NOMO-1 (cell line): ENCODE data around the gene MC1R.
"Not testable (repeated sequence)": the region's sequence is repeated elsewhere in the genome, so short reads cannot be mapped to it uniquely, and the experiment has no call there.

Source experiments
- DNase-seq, 2 experiments: peaks; one replicate each; lab custom pipeline; 2025; ENCODE audit not compliant: unreplicated experiment in 2 of 2; lab: John Stamatoyannopoulos, UW

Gene MC1R

DNA sequence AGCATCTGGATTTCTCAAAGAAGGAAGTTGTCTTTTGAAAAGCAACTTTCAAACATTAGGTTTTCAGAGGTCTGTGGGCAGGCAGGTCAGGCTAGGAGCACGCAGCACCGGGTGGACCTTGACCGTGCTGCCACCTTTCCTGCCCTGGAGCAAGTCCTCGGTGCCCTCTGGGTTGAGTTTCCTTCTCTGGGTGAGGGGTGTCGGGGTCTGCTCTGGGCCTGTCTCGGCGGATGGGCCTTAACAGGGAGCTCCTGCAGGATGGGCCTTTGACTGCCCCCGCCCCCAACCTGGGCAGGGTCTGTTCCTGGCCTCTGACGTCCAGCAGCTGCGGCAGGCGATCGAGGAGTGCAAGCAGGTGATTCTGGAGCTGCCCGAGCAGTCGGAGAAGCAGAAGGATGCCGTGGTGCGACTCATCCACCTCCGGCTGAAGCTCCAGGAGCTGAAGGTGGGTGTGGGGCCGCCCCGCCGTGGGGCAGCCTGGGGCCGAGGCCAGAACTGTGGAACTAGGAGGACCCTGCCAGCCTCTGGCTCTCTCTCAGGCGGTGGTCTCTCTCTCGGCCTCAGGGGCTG lies 38.6 kb downstream of the MC1R start:
- DNase-seq = peak; percentile 46 to 62

DNA sequence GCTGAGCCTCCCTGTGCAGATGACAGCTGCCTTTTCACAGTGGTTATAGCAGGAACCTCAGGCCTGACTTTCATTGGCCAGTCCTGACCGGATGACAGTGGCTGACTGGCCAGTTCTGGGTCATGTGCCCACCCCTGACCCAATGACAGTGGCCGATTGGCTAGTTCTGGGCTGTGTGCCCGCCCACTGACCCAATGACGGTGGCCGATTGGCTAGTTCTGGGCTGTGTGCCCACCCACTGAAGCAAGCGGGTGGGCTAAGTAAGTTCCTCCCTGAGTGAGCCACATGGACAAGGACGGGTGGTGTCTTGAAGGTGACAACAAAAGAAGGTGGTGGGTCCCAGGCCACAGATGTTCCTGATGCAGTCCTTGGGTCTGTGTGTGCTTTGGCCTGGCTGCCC lies 39.4 kb downstream of the MC1R start:
- DNase-seq = peak; percentile 88 to 89

GRCh38 chr16:89958596-89958995 lies 39.9 kb downstream of the MC1R start:
- DNase-seq = no peak

DNA sequence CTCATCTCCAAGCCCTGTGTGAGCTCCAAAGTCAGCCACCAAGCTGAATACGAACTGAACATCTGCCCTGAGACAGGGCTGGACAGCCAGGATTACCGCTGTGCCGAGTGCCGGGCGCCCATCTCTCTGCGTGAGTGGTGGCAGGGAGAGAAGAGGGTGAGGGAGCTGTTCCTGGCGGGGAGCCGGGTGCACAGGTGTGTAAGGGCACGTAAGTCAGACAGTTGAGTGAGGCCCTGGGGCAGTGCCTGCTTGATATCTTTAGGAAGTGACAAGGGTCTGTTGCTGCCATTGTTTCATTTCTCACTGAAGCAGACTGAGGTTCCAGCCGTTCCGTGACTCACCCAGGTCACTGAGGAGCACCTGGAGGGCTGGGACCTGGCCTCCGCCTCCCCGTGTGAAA lies 42.3 kb downstream of the MC1R start:
- DNase-seq = no peak

DNA sequence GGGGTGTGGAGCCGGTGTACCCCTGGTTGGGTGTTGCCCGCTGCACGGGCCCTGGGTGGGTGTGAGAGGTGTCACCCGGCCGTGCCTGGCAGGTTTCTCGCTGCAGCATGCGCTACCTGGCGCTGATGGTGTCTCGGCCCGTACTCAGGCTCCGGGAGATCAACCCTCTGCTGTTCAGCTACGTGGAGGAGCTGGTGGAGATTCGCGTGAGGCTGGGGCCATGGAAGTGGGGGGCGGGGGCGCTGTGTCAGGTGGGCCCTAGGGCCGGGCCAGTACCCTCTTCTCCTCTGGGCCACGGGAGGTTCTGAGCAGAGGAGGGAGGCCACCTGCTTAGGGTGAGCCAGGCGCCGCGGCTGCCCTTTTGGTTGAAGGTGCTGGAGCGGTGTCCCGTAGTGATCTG lies 43.3 kb downstream of the MC1R start:
- DNase-seq = no peak

DNA sequence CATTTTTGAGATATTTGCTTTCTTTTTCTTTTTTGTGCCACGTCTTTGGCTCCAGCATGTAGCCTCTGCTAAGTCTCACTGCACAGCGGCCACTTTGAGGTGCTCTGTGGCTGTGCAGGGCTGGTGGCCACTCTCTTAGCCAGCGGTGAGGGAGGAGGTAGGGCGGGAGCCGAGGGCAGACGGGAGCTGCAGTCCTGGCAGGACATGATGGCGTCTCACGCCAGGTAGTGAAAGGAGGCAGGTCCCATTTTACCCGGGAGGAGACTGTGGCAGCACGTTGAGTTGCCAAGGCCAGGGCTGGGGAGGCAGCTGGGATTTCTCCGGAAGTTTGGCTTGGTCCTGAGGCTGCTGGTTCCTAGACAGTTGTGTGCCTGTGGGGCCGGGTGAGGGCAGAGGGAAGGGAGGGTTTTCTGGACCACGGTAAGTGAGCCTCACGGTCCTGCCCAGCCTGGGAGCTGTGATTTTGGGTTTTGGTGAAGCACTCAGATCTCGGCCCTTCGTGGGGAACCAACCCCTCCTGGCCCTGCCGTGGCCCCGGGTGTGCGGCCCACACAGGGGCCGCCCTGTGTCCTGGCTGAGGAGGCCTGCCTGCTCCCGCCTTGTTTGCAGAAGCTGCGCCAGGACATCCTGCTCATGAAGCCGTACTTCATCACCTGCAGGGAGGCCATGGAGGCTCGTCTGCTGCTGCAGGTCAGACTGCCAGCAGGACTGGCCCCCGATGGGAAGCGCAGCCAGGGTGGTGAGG lies 44.3 kb downstream of the MC1R start:
- no peak for DNase-seq

- no peak for DNase-seq
Measured at GRCh38 chr16:89964201-89964600, 45.5 kb downstream of the MC1R start.

GRCh38 chr16:89965447-89966225 lies 47.0 kb downstream of the MC1R start:
- DNase-seq = no peak

GRCh38 chr16:89966756-89967155 lies 48.1 kb downstream of the MC1R start:
- no peak for DNase-seq

DNA sequence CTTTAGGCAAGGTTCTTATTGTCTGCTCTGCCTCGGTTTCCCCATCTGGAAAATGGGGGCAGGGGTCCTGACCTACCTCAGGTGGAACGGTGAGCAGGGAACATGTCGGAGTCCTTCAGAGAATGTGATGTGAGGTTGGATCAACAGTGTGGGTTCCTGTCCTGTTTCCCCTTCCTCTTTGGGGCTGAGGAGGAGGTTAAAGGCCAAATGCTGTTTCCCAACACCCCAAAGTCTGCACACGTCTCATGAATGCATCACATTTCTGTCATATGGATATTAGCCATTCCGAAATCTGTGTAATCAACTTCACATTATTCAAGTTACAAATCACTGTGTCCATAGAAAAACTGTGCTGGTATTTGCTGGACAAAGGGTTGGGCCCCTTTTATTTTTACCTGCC lies 48.8 kb downstream of the MC1R start:
- not testable (repeated sequence) for DNase-seq

GRCh38 chr16:89968074-89968473 lies 49.4 kb downstream of the MC1R start:
- not testable (repeated sequence) for DNase-seq

DNA sequence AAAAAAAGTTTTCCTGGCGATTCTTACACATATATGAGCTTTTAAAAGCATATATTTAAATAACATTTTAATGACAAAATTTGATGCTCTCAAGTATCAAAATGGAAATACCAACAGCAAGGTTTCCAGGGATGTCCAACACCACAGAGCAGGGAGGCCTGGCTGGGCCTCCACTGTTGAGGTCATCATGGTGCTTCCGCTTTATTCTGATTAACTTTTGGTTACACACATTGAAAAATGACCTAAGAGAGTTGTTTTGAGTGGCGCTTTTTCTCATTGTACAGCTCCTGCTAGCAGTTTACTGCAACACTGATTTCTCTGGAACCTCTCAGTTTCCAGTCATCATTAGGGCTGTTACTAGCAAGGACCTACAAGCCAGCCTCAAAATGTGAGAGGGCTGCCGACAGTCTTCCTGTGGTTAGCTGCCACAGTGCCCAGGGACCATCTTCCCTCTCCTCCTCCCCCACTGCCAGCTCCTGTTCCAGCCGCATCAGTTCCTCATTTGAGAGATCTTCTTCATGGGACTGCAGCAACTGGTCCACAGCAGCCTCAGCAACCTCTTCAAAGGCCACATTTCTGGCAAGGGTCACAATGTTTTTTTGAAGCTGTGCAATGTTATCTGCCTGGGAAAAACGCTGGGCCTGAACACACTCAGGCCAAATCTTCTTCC lies 51.2 kb downstream of the MC1R start:
- peak; percentile 52 to 81 for DNase-seq
